Endothelial cell of umbilical vein (primary cell): ENCODE results near the gene LHFPL6. TPM values are rescaled to one million over a fixed set of nuclear protein-coding genes. Genes with fewer than 3 reads are reported as not detected.

ENCODE experiments used
- BruUV-seq: library from RNA; stranded (reverse); fragments of 400-500 nt; replicated peaks from 2 replicates; lab custom pipeline; 2021; lab: Mats Ljungman, UMichigan
- CTCF ChIA-PET: fragments of 300-600, 350-600 bp; sonication (Branson Sonifier 250); formaldehyde crosslinking; loops from one replicate; lab custom pipeline; 2021; ENCODE audit warnings: antibody characterized with exemption, inconsistent platforms; lab: Charles Lee
- POLR2A ChIA-PET: fragments of 300-600, 350-600 bp; sonication (Branson Sonifier 250); formaldehyde crosslinking; loops from one replicate; lab custom pipeline; 2021; ENCODE audit warnings: antibody characterized with exemption, inconsistent platforms; lab: Charles Lee
- DNase-seq: peaks from one replicate; pipeline ENCODE4 v3.0.0-alpha.2; 2011; ENCODE audit warnings: low read depth, low spot score
- FAIRE-seq: peaks from 2 replicates; lab custom pipeline; 2011; peaks lifted over from hg19 to GRCh38; lab: Jason Lieb, UNC
- H2AFZ ChIP-seq: 2 replicates; pipeline ENCODE4 v1.6.0; 2012; ENCODE audit warnings: low read depth, low read length, control low read depth, inconsistent platforms
- H3K27ac ChIP-seq: 2 replicates; pipeline ENCODE4 v1.5.1; 2011; ENCODE audit warnings: low read depth, mild to moderate bottlenecking, control low read depth, low read length, moderate library complexity; ENCODE audit not compliant: insufficient read depth
- H3K27me3 ChIP-seq, 2 experiments: 2 replicates each; pipeline versions ENCODE4 v1.6.0 to v1.6.1; 2011; ENCODE audit warnings: low read length in 2 of 2, mixed read lengths in 1 of 2; ENCODE audit not compliant: control insufficient read depth in 2 of 2, insufficient read depth in 2 of 2
- H3K36me3 ChIP-seq, 2 experiments: 2 replicates in 1 of 2; 3 replicates in 1 of 2; pipeline ENCODE4 v1.5.1; 2011; ENCODE audit warnings: low read length in 2 of 2, mild to moderate bottlenecking in 1 of 2, moderate library complexity in 1 of 2; ENCODE audit not compliant: control insufficient read depth in 2 of 2, insufficient read depth in 2 of 2; ENCODE audit errors: extremely low read depth in 1 of 2
- H3K4me1 ChIP-seq: 3 replicates; pipeline ENCODE4 v1.5.1; 2011; ENCODE audit warnings: mild to moderate bottlenecking, low read length; ENCODE audit not compliant: control insufficient read depth, insufficient read depth; ENCODE audit errors: extremely low read depth
- H3K4me2 ChIP-seq: 2 replicates; pipeline ENCODE4 v1.6.1; 2011; ENCODE audit warnings: low read length, control low read depth, mixed read lengths; ENCODE audit not compliant: insufficient read depth
- H3K4me3 ChIP-seq, 3 experiments: fragments of 200-600 bp in 1 of 3; sonication (generic), shearing (Covaris generic) in 1 of 3; replicated peaks in 1 of 3; 2 replicates each; pipeline ENCODE4 v1.5.1; 2011 to 2016; ENCODE audit warnings: control low read depth in 3 of 3, low read length in 3 of 3, mild to moderate bottlenecking in 2 of 3, inconsistent platforms in 1 of 3, low read depth in 1 of 3, moderate library complexity in 1 of 3; ENCODE audit not compliant: insufficient read depth in 1 of 3
- H3K79me2 ChIP-seq: 2 replicates; pipeline ENCODE4 v1.6.0; 2012; ENCODE audit warnings: low read length, inconsistent platforms; ENCODE audit not compliant: control insufficient read depth, insufficient read depth
- H3K9ac ChIP-seq: replicated peaks from 2 replicates; pipeline ENCODE3; 2011; ENCODE audit warnings: low read length, control low read depth; ENCODE audit not compliant: insufficient read depth; ENCODE audit errors: extremely low read depth
- H3K9me1 ChIP-seq: replicated peaks from 3 replicates; pipeline ENCODE4 v1.6.0; 2011; ENCODE audit warnings: mild to moderate bottlenecking, low read length; ENCODE audit not compliant: control insufficient read depth, insufficient read depth; ENCODE audit errors: extremely low read depth
- H3K9me3 ChIP-seq: replicated peaks from 2 replicates; pipeline ENCODE4 v1.5.1; 2012; ENCODE audit warnings: low read length, inconsistent platforms; ENCODE audit not compliant: control insufficient read depth, insufficient read depth
- H4K20me1 ChIP-seq: replicated peaks from 2 replicates; pipeline ENCODE3; 2011; ENCODE audit warnings: mild to moderate bottlenecking, low read length; ENCODE audit not compliant: control insufficient read depth, insufficient read depth; ENCODE audit errors: extremely low read depth
- EZH2 ChIP-seq: IDR thresholded peaks from 2 replicates; pipeline ENCODE4 v1.6.1; 2012; ENCODE audit warnings: borderline replicate concordance, low read depth, mild to moderate bottlenecking, moderate library complexity, low read length, inconsistent platforms; ENCODE audit not compliant: severe bottlenecking
- FOS ChIP-seq: IDR thresholded peaks from 2 replicates; pipeline ENCODE4 v1.6.1; 2011; ENCODE audit warnings: mild to moderate bottlenecking, low read length, moderate library complexity, borderline replicate concordance; ENCODE audit not compliant: insufficient read depth
- GATA2 ChIP-seq: IDR thresholded peaks from 2 replicates; pipeline ENCODE4 v1.7.0; 2011; ENCODE audit warnings: low read depth, mild to moderate bottlenecking, moderate library complexity, mixed read lengths, low read length; ENCODE audit not compliant: insufficient read length, insufficient read depth
- JUN ChIP-seq: IDR thresholded peaks from 2 replicates; pipeline ENCODE4 v1.6.1; 2011; ENCODE audit warnings: borderline replicate concordance, low read depth; ENCODE audit not compliant: insufficient read length, insufficient read depth
- MYC ChIP-seq: IDR thresholded peaks from one replicate; pipeline ENCODE4 v1.6.1; 2011; ENCODE audit warnings: mild to moderate bottlenecking, low read depth, low read length
- POLR2A ChIP-seq: IDR thresholded peaks from 2 replicates; pipeline ENCODE4 v1.6.1; 2012; ENCODE audit warnings: low read depth, mild to moderate bottlenecking, control low read depth, low read length
- POLR2AphosphoS5 ChIP-seq: IDR thresholded peaks from 2 replicates; pipeline ENCODE4 v1.6.1; 2012; ENCODE audit warnings: low read depth, mild to moderate bottlenecking, control low read depth, low read length, moderate library complexity; ENCODE audit not compliant: insufficient read depth
- dilution Hi-C: fragments of 300-500 bp; cut with MboI; formaldehyde crosslinking; loops from one replicate; pipeline ENCODE4 v1.15.0; 2019; ENCODE audit warnings: low sequenced_read_pairs; ENCODE audit not compliant: extremely low pct_ligation_motif_present
- intact Hi-C: fragments of 100-400 bp; cut with micrococcal nuclease; formaldehyde crosslinking; loops from one replicate; pipeline ENCODE4 v1.10.0; 2022
- polyA plus RNA-seq, 4 experiments: library from polyadenylated mRNA; depleted of rRNA in 3 of 4; stranded (reverse) in 3 of 4; unstranded in 1 of 4; fragments of >200 nt; gene quantifications; 2 replicates each; pipeline versions ENCODE4 v1.2.1 to v1.2.3, GENCODE V29; 2011 to 2012; ENCODE audit warnings: missing spikeins in 1 of 4
- total RNA-seq: library from RNA; stranded (reverse); gene quantifications from 2 replicates; pipeline ENCODE4 v1.2.3, GENCODE V29; 2021
- TF ChIP-seq, protein P1 (sequence below): IDR thresholded peaks from 2 replicates; pipeline ENCODE4 v1.6.1; 2011; ENCODE audit not compliant: insufficient read depth, insufficient read length
- TF ChIP-seq, protein P2 (sequence below), 2 donors: IDR thresholded peaks; 1 replicate in 1 of 2; 2 replicates in 1 of 2; pipeline ENCODE4 v1.5.1; 2011; ENCODE audit warnings: low read length in 2 of 2, mild to moderate bottlenecking in 2 of 2, moderate library complexity in 2 of 2, control low read depth in 1 of 2, inconsistent platforms in 1 of 2, low read depth in 1 of 2; ENCODE audit not compliant: insufficient read depth in 1 of 2; ENCODE audit errors: extremely low read depth in 1 of 2

LHFPL6 gene
- total and polyA plus RNA-seq, 2 donors (not counting 3 experiments of a cell fraction or from before 2014, with no cell fraction given), result 17.5 to 19.4 TPM

DNA sequence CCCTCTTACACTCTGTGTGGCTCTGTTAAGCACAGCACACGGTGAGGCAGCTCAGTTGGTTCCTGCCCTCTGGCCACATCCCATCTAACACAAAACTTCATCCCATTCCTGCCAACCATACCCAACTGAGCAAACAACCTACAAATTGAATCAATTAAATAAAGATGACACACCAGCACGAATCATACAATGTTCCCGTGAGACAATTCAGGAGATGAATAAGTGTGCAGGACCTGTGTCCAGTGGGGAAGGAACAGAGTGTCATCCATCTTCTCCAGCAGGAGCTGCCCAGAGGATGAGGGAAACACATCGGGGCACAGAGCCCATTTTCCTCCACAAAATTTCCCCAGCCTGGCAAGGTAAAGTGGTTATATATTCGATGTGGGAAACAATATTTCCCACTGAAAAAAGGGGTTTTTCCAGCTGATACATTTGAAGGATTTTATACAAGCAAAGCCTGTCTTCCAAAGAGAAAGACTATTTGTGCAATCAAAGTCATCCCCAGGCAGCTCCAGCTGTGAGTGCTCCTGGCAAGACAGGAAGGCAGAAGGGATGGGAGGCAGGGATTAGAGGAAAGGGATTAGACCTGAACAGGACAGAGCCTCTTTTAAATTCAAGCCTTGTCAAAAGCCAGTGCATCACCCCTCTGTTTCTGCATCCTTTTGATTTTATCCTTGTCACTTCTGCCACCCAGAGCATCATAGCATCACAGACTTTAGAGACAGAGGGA lies 240.2 kb downstream of the LHFPL6 start:
- BruUV-seq, result no TSS peak
- Histone ChIP-seq H3K36me3 (no peaks in the 10 kb centered on the region), H3K27me3 (no peaks in the 10 kb centered on the region), H3K4me3 (no peak overlapping the region), H3K9me3 (no peaks in the 10 kb centered on the region), H3K79me2 (no peaks in the 10 kb centered on the region), H2AFZ (no peak overlapping the region), H3K9me1 (no peaks in the 10 kb centered on the region), H3K4me1 (no peaks in the 10 kb centered on the region), H3K4me2 (no peak overlapping the region), H3K27ac (no peak overlapping the region), H4K20me1 (no peaks in the 10 kb centered on the region), H3K9ac (no peak overlapping the region)
- dilution Hi-C loops, result no loop called here
- FAIRE-seq, result no peak
- intact Hi-C loops, result no loop called here
- TF ChIP-seq POLR2A, result no peak
- TF ChIP-seq JUN, result no peak
- no peak for TF ChIP-seq POLR2AphosphoS5
- no peak for TF ChIP-seq GATA2
- TF ChIP-seq MYC, result no peak
- TF ChIP-seq EZH2, result no peak
- TF ChIP-seq, protein P1, sequence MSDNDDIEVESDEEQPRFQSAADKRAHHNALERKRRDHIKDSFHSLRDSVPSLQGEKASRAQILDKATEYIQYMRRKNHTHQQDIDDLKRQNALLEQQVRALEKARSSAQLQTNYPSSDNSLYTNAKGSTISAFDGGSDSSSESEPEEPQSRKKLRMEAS, result no peak
- TF ChIP-seq FOS, result no peak
- TF ChIP-seq, protein P2, sequence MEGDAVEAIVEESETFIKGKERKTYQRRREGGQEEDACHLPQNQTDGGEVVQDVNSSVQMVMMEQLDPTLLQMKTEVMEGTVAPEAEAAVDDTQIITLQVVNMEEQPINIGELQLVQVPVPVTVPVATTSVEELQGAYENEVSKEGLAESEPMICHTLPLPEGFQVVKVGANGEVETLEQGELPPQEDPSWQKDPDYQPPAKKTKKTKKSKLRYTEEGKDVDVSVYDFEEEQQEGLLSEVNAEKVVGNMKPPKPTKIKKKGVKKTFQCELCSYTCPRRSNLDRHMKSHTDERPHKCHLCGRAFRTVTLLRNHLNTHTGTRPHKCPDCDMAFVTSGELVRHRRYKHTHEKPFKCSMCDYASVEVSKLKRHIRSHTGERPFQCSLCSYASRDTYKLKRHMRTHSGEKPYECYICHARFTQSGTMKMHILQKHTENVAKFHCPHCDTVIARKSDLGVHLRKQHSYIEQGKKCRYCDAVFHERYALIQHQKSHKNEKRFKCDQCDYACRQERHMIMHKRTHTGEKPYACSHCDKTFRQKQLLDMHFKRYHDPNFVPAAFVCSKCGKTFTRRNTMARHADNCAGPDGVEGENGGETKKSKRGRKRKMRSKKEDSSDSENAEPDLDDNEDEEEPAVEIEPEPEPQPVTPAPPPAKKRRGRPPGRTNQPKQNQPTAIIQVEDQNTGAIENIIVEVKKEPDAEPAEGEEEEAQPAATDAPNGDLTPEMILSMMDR (IDR thresholded peaks at IDR 0.05; ENCODE audit: extremely low read depth in 1 of 2, insufficient read depth in 1 of 2, low read depth in 1 of 2, low read length in 2 of 2), result no peak
- POLR2A ChIA-PET, result no interaction called here
- no peak for DNase-seq
- CTCF ChIA-PET, result no interaction called here
